B cell (primary cell): ENCODE data around the gene VTI1A. TPM values are rescaled to one million over a fixed set of nuclear protein-coding genes. Genes with fewer than 3 reads are reported as not detected.

ENCODE experiments used
- ATAC-seq: fragments of 200-7000 bp; cut with Tn5 transposase; one replicate; pipeline ENCODE4 v1.10.0; 2021; ENCODE audit warnings: low read depth, mild to moderate bottlenecking, moderate number of reproducible peaks, moderate library complexity
- CTCF ChIA-PET: fragments of 350-600 bp; sonication (Branson Sonifier 250); formaldehyde crosslinking; loops from one replicate; lab custom pipeline; 2021; ENCODE audit warnings: antibody characterized with exemption, inconsistent platforms; lab: Charles Lee
- POLR2A ChIA-PET: fragments of 350-600 bp; sonication (Branson Sonifier 250); formaldehyde crosslinking; loops from one replicate; lab custom pipeline; 2021; ENCODE audit warnings: antibody characterized with exemption; lab: Charles Lee
- DNase-seq: peaks from one replicate; pipeline ENCODE4 v3.0.0; 2013
- H2AFZ ChIP-seq: 2 replicates; pipeline ENCODE4 v1.6.1; 2012; ENCODE audit warnings: mild to moderate bottlenecking, low read depth, low read length; ENCODE audit not compliant: insufficient read depth, poor library complexity, severe bottlenecking
- H3K27ac ChIP-seq, 2 donors: 1 replicate in 1 of 2; 2 replicates in 1 of 2; pipeline ENCODE4 v1.5.1; 2012 to 2013; ENCODE audit warnings: low read length in 2 of 2, mild to moderate bottlenecking in 2 of 2, moderate library complexity in 1 of 2
- H3K27me3 ChIP-seq, 4 experiments: fragments of 200-600 bp in 1 of 4; sonication (generic) in 1 of 4; replicated peaks in 1 of 4; 1 replicate in 2 of 4; 2 replicates in 2 of 4; pipeline versions ENCODE4 v1.6.1 to v1.7.0; 2013 to 2016; ENCODE audit warnings: low read length in 3 of 4, mild to moderate bottlenecking in 2 of 4, mixed read lengths in 1 of 4, moderate library complexity in 1 of 4; ENCODE audit not compliant: insufficient read depth in 4 of 4, control insufficient read depth in 3 of 4; ENCODE audit errors: control extremely low read depth in 1 of 4
- H3K36me3 ChIP-seq, 2 experiments: replicated peaks in 1 of 2; 1 replicate in 1 of 2; 2 replicates in 1 of 2; pipeline versions ENCODE4 v1.6.1 to v1.7.1; 2013; ENCODE audit warnings: low read length in 1 of 2; ENCODE audit not compliant: insufficient read depth in 2 of 2, control insufficient read depth in 1 of 2; ENCODE audit errors: control extremely low read depth in 1 of 2, extremely low read depth in 1 of 2
- H3K4me1 ChIP-seq, 2 donors: fragments of 200-600 bp in 1 of 2; sonication (generic) in 1 of 2; 1 replicate in 1 of 2; 2 replicates in 1 of 2; pipeline versions ENCODE4 v1.5.1 to v1.6.1; 2013 to 2017; ENCODE audit warnings: low read length in 2 of 2; ENCODE audit not compliant: control insufficient read depth in 2 of 2, insufficient read depth in 2 of 2
- H3K4me2 ChIP-seq: replicated peaks from 2 replicates; pipeline ENCODE3; 2012; ENCODE audit warnings: mild to moderate bottlenecking, low read depth, low read length; ENCODE audit not compliant: poor library complexity, severe bottlenecking
- H3K4me3 ChIP-seq, 5 experiments: fragments of 200-600 bp in 1 of 5; sonication (generic) in 1 of 5; 1 replicate in 3 of 5; 2 replicates in 2 of 5; pipeline versions ENCODE4 v1.5.1 to v1.7.0; 2011 to 2016; ENCODE audit warnings: low read length in 4 of 5, mild to moderate bottlenecking in 4 of 5, low read depth in 2 of 5, control low read depth in 1 of 5, moderate library complexity in 1 of 5; ENCODE audit not compliant: insufficient read depth in 1 of 5; ENCODE audit errors: control extremely low read depth in 1 of 5, extremely low read depth in 1 of 5
- H3K79me2 ChIP-seq: fragments of 200-600 bp; sonication (generic); one replicate; pipeline ENCODE4 v1.6.0; 2016; ENCODE audit warnings: low read length; ENCODE audit not compliant: control insufficient read depth, insufficient read depth
- H3K9ac ChIP-seq: fragments of 200-600 bp; sonication (generic); 2 replicates; pipeline ENCODE4 v1.6.1; 2017; ENCODE audit warnings: mild to moderate bottlenecking, low read length, moderate library complexity
- H3K9me3 ChIP-seq, 3 donors: one replicate each; pipeline versions ENCODE4 v1.6.1 to v1.7.1; 2013; ENCODE audit warnings: low read length in 2 of 3; ENCODE audit not compliant: control insufficient read depth in 2 of 3, insufficient read depth in 1 of 3; ENCODE audit errors: control extremely low read depth in 1 of 3
- H4K20me1 ChIP-seq: 2 replicates; pipeline ENCODE4 v1.6.0; 2012; ENCODE audit warnings: mild to moderate bottlenecking, low read length; ENCODE audit not compliant: insufficient read depth, control insufficient read depth, poor library complexity, severe bottlenecking
- H3K27ac Mint-ChIP-seq: one replicate; pipeline ENCODE4 v1.8.0; 2021; ENCODE audit warnings: mixed read lengths
- H3K27me3 Mint-ChIP-seq: one replicate; pipeline ENCODE4 v1.8.0; 2021; ENCODE audit warnings: mixed read lengths
- H3K4me1 Mint-ChIP-seq: one replicate; pipeline ENCODE4 v1.8.0; 2021; ENCODE audit warnings: mixed read lengths
- H3K4me3 Mint-ChIP-seq: one replicate; pipeline ENCODE4 v1.8.0; 2021; ENCODE audit warnings: mixed read lengths
- H3K9me3 Mint-ChIP-seq: one replicate; pipeline ENCODE4 v1.8.0; 2022; ENCODE audit warnings: mixed read lengths; ENCODE audit not compliant: insufficient read depth
- EZH2 ChIP-seq: IDR thresholded peaks from 2 replicates; pipeline ENCODE4 v1.6.1; 2012; ENCODE audit warnings: borderline replicate concordance, low read depth, mild to moderate bottlenecking, moderate library complexity, low read length; ENCODE audit not compliant: insufficient read depth, poor library complexity, severe bottlenecking
- WGBS: methylation state at CpG from one replicate; pipeline ENCODE4 v1.1.5; 2013; ENCODE audit warnings: missing lambda C conversion rate; ENCODE audit not compliant: insufficient coverage; 5-methylcytosine and 5-hydroxymethylcytosine counted together
- intact Hi-C: fragments of 100-400 bp; cut with micrococcal nuclease; formaldehyde crosslinking; loops from one replicate; pipeline ENCODE4 v1.10.0; 2022
- polyA plus RNA-seq: library from polyadenylated mRNA; depleted of rRNA; stranded (reverse); fragments of >200 nt; gene quantifications from 2 replicates; pipeline ENCODE4 v1.2.3, GENCODE V29; 2012
- total RNA-seq, 2 donors: library from RNA; stranded (reverse); fragments of 120-200 nt in 1 of 2; gene quantifications; 1 replicate in 1 of 2; 2 replicates in 1 of 2; pipeline versions ENCODE4 v1.2.3 to v1.2.4, GENCODE V29; 2013 to 2022
- TF ChIP-seq, protein P1 (sequence below): fragments of 200-600 bp; IDR thresholded peaks from one replicate; pipeline ENCODE4 v1.8.0; 2022; ENCODE audit warnings: antibody characterized with exemption, mild to moderate bottlenecking

Gene VTI1A
- total and polyA plus RNA-seq, 2 donors (not counting 1 experiment from before 2014, with no cell fraction given): 20.0 to 84.1 TPM

GRCh38 chr10:112812586-112812985, 365.6 kb downstream of the VTI1A start:
- Histone ChIP-seq H3K9ac (no peak overlapping the region), H3K27me3 (no peaks in the 10 kb centered on the region), H3K36me3 (peaks cover 0 to 13% of the 10 kb centered on the region in 2 experiments), H2AFZ (no peak overlapping the region), H3K9me3 (no peaks in the 10 kb centered on the region), H3K4me3 (no peak overlapping the region), H3K79me2 (no peaks in the 10 kb centered on the region), H3K4me2 (no peak overlapping the region), H4K20me1 (no peaks in the 10 kb centered on the region), H3K27ac (no peak overlapping the region), H3K4me1 (no peaks in the 10 kb centered on the region)
- DNase-seq (no peak), ATAC-seq (no peak)
- intact Hi-C loops: no loop called here
- Mint-ChIP-seq H3K27ac (no peak overlapping the region), H3K4me1 (no peaks in the 10 kb centered on the region), H3K27me3 (no peaks in the 10 kb centered on the region), H3K9me3 (no peaks in the 10 kb centered on the region), H3K4me3 (no peak overlapping the region)
- no CpG with 5 or more reads among the region's 3 CpGs for WGBS
- CTCF ChIA-PET: interaction anchor here (1.0 kb wide), 1 partner anchor 22 kb away, joined by 3 read pairs; no protein-coding TSS in a partner anchor
- POLR2A ChIA-PET: no interaction called here
- no peak for TF ChIP-seq EZH2
- TF ChIP-seq, protein P1, sequence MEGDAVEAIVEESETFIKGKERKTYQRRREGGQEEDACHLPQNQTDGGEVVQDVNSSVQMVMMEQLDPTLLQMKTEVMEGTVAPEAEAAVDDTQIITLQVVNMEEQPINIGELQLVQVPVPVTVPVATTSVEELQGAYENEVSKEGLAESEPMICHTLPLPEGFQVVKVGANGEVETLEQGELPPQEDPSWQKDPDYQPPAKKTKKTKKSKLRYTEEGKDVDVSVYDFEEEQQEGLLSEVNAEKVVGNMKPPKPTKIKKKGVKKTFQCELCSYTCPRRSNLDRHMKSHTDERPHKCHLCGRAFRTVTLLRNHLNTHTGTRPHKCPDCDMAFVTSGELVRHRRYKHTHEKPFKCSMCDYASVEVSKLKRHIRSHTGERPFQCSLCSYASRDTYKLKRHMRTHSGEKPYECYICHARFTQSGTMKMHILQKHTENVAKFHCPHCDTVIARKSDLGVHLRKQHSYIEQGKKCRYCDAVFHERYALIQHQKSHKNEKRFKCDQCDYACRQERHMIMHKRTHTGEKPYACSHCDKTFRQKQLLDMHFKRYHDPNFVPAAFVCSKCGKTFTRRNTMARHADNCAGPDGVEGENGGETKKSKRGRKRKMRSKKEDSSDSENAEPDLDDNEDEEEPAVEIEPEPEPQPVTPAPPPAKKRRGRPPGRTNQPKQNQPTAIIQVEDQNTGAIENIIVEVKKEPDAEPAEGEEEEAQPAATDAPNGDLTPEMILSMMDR: no peak

DNA sequence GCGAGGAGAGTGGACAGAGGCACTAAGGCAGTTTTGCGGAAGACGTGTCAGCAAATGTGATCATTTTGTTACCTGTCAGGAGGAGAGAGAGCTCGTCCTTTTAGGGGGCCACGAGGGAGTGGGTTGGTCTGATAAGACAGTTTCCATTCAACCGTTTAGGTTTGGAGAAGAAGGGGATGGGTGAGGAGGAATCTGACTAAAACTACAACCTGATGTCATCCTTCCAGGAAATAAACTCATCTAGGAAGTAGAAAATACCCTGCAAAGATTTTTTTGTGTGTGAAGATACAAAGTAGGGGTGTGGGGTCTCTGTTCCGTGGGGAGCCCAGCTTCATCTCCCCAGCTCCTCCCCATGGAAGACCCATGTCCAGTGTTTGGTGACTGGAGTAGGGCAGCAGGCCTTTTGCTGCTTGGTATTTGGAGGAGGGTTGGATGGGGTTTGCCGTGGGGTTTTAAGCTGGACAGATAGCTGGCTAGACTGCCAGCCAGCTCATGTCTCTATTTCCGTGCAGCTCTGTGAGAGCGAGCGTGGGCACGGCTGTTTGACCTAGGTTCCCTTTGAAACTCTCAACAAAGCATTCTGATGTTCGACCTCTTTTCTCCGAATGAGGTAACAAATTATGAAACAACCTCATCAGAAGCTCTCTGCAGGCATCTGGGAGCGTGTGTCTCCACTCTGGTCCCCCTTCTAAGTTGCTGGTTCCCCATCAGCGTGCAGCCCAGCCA, 367.0 kb downstream of the VTI1A start:
- no peak overlapping the region for H3K4me2 ChIP-seq
- no peak for DNase-seq
- H3K79me2 ChIP-seq: no peaks in the 10 kb centered on the region
- no peaks in the 10 kb centered on the region for H3K9me3 Mint-ChIP-seq
- H3K9me3 ChIP-seq: no peaks in the 10 kb centered on the region
- H3K27ac ChIP-seq: no peak overlapping the region
- no peaks in the 10 kb centered on the region for H4K20me1 ChIP-seq
- no peak for ATAC-seq
- intact Hi-C loops: no loop called here
- no peak overlapping the region for H3K4me3 ChIP-seq
- peaks cover 0 to 13% of the 10 kb centered on the region in 2 experiments for H3K36me3 ChIP-seq
- CTCF ChIA-PET: no interaction called here
- TF ChIP-seq, protein P1: no peak
- no peak for TF ChIP-seq EZH2
- no peaks in the 10 kb centered on the region for H3K27me3 Mint-ChIP-seq
- POLR2A ChIA-PET: no interaction called here
- H3K9ac ChIP-seq: no peak overlapping the region
- no peaks in the 10 kb centered on the region for H3K27me3 ChIP-seq
- no peak overlapping the region for H3K27ac Mint-ChIP-seq
- WGBS: 85% methylated on average over 13 of the region's 16 CpGs
- H2AFZ ChIP-seq: no peak overlapping the region
- no peak overlapping the region for H3K4me3 Mint-ChIP-seq
- no peaks in the 10 kb centered on the region for H3K4me1 Mint-ChIP-seq
- no peaks in the 10 kb centered on the region for H3K4me1 ChIP-seq
